HCT116 (cell line): ENCODE data around the gene CLIC3. TPM values are rescaled to one million over a fixed set of nuclear protein-coding genes. Genes with fewer than 3 reads are reported as not detected.

Experiments used
- ATAC-seq: fragments of 200-7000 bp; cut with Tn5 transposase; 2 replicates; pipeline ENCODE4 v1.9.1; 2020; ENCODE audit warnings: mild to moderate bottlenecking, moderate library complexity
- BruUV-seq: library from RNA; stranded (reverse); fragments of 400-500 nt; replicated peaks from 2 replicates; lab custom pipeline; 2021; lab: Mats Ljungman, UMichigan
- CTCF ChIA-PET: fragments of 300-600 bp; sonication (Branson Sonifier 250); formaldehyde crosslinking; loops from one replicate; lab custom pipeline; 2021; ENCODE audit warnings: antibody characterized with exemption; lab: Charles Lee
- POLR2A ChIA-PET: fragments of 300-600, 350-600 bp; sonication (Branson Sonifier 250); formaldehyde crosslinking; loops from one replicate; lab custom pipeline; 2021; ENCODE audit warnings: antibody characterized with exemption; lab: Charles Lee
- RAD21 ChIA-PET, 2 experiments: fragments of 300-600 bp; sonication (Branson Sonifier 250); formaldehyde crosslinking; loops; one replicate each; lab custom pipeline; 2023; ENCODE audit warnings: low total read pairs in 2 of 2; ENCODE audit not compliant: uncharacterized antibody in 2 of 2, unreplicated experiment in 2 of 2, low non-redundant PET in 1 of 2; lab: Charles Lee
- DNase-seq: peaks from one replicate; pipeline ENCODE4 v3.0.0-alpha.2; 2010; ENCODE audit warnings: low read depth, low spot score
- H2AFZ ChIP-seq: fragments of 200-600 bp; shearing (Covaris generic), sonication (generic); 2 replicates; pipeline ENCODE4 v1.6.1; 2017; ENCODE audit warnings: low read depth, mixed run types, mixed read lengths, antibody characterized with exemption, low read length; ENCODE audit not compliant: poor library complexity, severe bottlenecking
- H3K27ac ChIP-seq: 2 replicates; pipeline ENCODE4 v1.5.1; 2012; ENCODE audit warnings: low read depth, low read length
- H3K27me3 ChIP-seq: fragments of 200-600 bp; sonication (generic); 2 replicates; pipeline ENCODE4 v1.6.1; 2016; ENCODE audit warnings: mixed run types, low read length, mixed read lengths; ENCODE audit not compliant: insufficient read depth
- H3K36me3 ChIP-seq, 2 experiments: fragments of 200-500 bp in 1 of 2; fragments of 200-600 bp in 1 of 2; sonication (Bioruptor generic) in 1 of 2; sonication (generic) in 1 of 2; 2 replicates each; pipeline versions ENCODE4 v1.5.1 to v1.6.1; 2014 to 2016; ENCODE audit warnings: low read length in 2 of 2, inconsistent platforms in 1 of 2, mixed read lengths in 1 of 2, mixed run types in 1 of 2; ENCODE audit not compliant: insufficient read depth in 2 of 2, control insufficient read depth in 1 of 2
- H3K4me1 ChIP-seq, 2 experiments: fragments of 200-600 bp in 1 of 2; sonication (generic) in 1 of 2; 2 replicates each; pipeline versions ENCODE4 v1.5.1 to v1.6.1; 2012 to 2017; ENCODE audit warnings: low read length in 2 of 2, inconsistent platforms in 1 of 2, mild to moderate bottlenecking in 1 of 2, mixed read lengths in 1 of 2, mixed run types in 1 of 2, moderate library complexity in 1 of 2; ENCODE audit not compliant: insufficient read depth in 2 of 2, control insufficient read depth in 1 of 2
- H3K4me2 ChIP-seq: fragments of 200-600 bp; sonication (generic); 2 replicates; pipeline ENCODE4 v1.6.1; 2017; ENCODE audit warnings: mixed run types, low read length, mixed read lengths
- H3K4me3 ChIP-seq, 2 experiments: fragments of 200-600 bp in 1 of 2; sonication (generic) in 1 of 2; replicated peaks in 1 of 2; 2 replicates each; pipeline ENCODE4 v1.5.1; 2011 to 2016; ENCODE audit warnings: low read length in 2 of 2, control low read depth in 1 of 2, low read depth in 1 of 2, mild to moderate bottlenecking in 1 of 2, mixed read lengths in 1 of 2, mixed run types in 1 of 2
- H3K79me2 ChIP-seq: fragments of 200-600 bp; sonication (generic); 2 replicates; pipeline ENCODE4 v1.6.1; 2017; ENCODE audit warnings: mild to moderate bottlenecking, mixed run types, low read length, moderate library complexity, mixed read lengths; ENCODE audit not compliant: insufficient read depth
- H3K9ac ChIP-seq: fragments of 200-600 bp; sonication (generic); 2 replicates; pipeline ENCODE4 v1.6.1; 2016; ENCODE audit warnings: low read length, mixed read lengths
- H3K9me2 ChIP-seq: fragments of 200-600 bp; sonication (generic), shearing (Covaris generic); 2 replicates; pipeline ENCODE4 v1.6.1; 2017; ENCODE audit warnings: mixed run types, mild to moderate bottlenecking, moderate library complexity; ENCODE audit not compliant: insufficient read depth
- H3K9me3 ChIP-seq, 2 experiments: fragments of 200-500 bp in 1 of 2; fragments of 200-600 bp in 1 of 2; sonication (Bioruptor generic) in 1 of 2; sonication (generic) in 1 of 2; 2 replicates each; pipeline ENCODE4 v1.6.1; 2014 to 2017; ENCODE audit warnings: low read length in 2 of 2, mixed read lengths in 2 of 2, inconsistent platforms in 1 of 2, low read depth in 1 of 2, mild to moderate bottlenecking in 1 of 2, mixed run types in 1 of 2, moderate library complexity in 1 of 2; ENCODE audit not compliant: control insufficient read depth in 1 of 2, insufficient read depth in 1 of 2
- H4K20me1 ChIP-seq: fragments of 200-600 bp; sonication (generic), shearing (Covaris generic); 2 replicates; pipeline ENCODE4 v1.6.1; 2017; ENCODE audit warnings: mixed run types, mild to moderate bottlenecking, moderate library complexity; ENCODE audit not compliant: insufficient read depth
- CBX3 ChIP-seq: IDR thresholded peaks from 2 replicates; pipeline ENCODE4 v1.6.1; 2012; ENCODE audit warnings: low read depth
- EGR1 ChIP-seq: IDR thresholded peaks from 2 replicates; pipeline ENCODE4 v1.6.1; 2012; ENCODE audit warnings: low read depth
- ELF1 ChIP-seq: IDR thresholded peaks from 2 replicates; pipeline ENCODE4 v1.6.1; 2012; ENCODE audit warnings: low read depth, borderline replicate concordance
- EZH2phosphoT487 ChIP-seq: fragments of 200-600 bp; IDR thresholded peaks from 2 replicates; pipeline ENCODE4 v1.6.1; 2018; ENCODE audit warnings: antibody characterized with exemption, borderline replicate concordance
- FOSL1 ChIP-seq: IDR thresholded peaks from 2 replicates; pipeline ENCODE4 v1.6.1; 2012; ENCODE audit warnings: low read depth
- JUND ChIP-seq: IDR thresholded peaks from 2 replicates; pipeline ENCODE4 v1.6.1; 2012
- POLR2A ChIP-seq: IDR thresholded peaks from 2 replicates; pipeline ENCODE4 v1.7.0; 2011; ENCODE audit warnings: borderline replicate concordance; ENCODE audit not compliant: insufficient read depth, insufficient read length; ENCODE audit errors: extremely low read depth
- POLR2AphosphoS5 ChIP-seq: IDR thresholded peaks from 2 replicates; pipeline ENCODE4 v1.6.1; 2011; ENCODE audit warnings: mild to moderate bottlenecking, low read depth, low read length, moderate library complexity
- REST ChIP-seq: IDR thresholded peaks from 2 replicates; pipeline ENCODE4 v1.6.1; 2012; ENCODE audit warnings: low read depth
- SP1 ChIP-seq: IDR thresholded peaks from 2 replicates; pipeline ENCODE4 v1.6.1; 2012; ENCODE audit warnings: low read depth
- SRF ChIP-seq: IDR thresholded peaks from 2 replicates; pipeline ENCODE4 v1.6.1; 2012; ENCODE audit warnings: low read depth
- TCF7L2 ChIP-seq: IDR thresholded peaks from 2 replicates; pipeline ENCODE4 v1.7.0; 2011; ENCODE audit warnings: borderline replicate concordance, inconsistent platforms; ENCODE audit not compliant: insufficient read depth, insufficient read length; ENCODE audit errors: extremely low read depth
- YY1 ChIP-seq: IDR thresholded peaks from 2 replicates; pipeline ENCODE4 v1.6.1; 2011; ENCODE audit warnings: low read length, low read depth, moderate library complexity, mild to moderate bottlenecking; ENCODE audit not compliant: insufficient replicate concordance; ENCODE audit errors: extremely low read depth
- ZFX ChIP-seq: fragments of 450-650 bp; IDR thresholded peaks from 2 replicates; pipeline ENCODE4 v1.6.1; 2017
- ZNF274 ChIP-seq: fragments of 200-500 bp; sonication (Bioruptor generic); IDR thresholded peaks from 2 replicates; pipeline ENCODE4 v1.6.1; 2014; ENCODE audit warnings: mild to moderate bottlenecking, low read depth, low read length, inconsistent platforms
- intact Hi-C: fragments of 100-400 bp; cut with micrococcal nuclease; formaldehyde crosslinking; loops from 2 replicates; pipeline ENCODE4 v1.10.0; 2022
- total RNA-seq: library from RNA; stranded (reverse); gene quantifications from one replicate; pipeline ENCODE4 v1.2.1, GENCODE V29; 2021; ENCODE audit not compliant: unreplicated experiment
- TF ChIP-seq, protein P1 (sequence below): IDR thresholded peaks from 2 replicates; pipeline ENCODE4 v1.6.1; 2011; ENCODE audit warnings: mild to moderate bottlenecking, low read length, moderate library complexity; ENCODE audit not compliant: insufficient replicate concordance; ENCODE audit errors: extremely low read depth
- TF ChIP-seq, protein P2 (sequence below): IDR thresholded peaks from 2 replicates; pipeline ENCODE4 v1.6.1; 2012
- TF ChIP-seq, protein P3 (sequence below), 3 experiments: fragments of 200-600 bp in 1 of 3; sonication (generic) in 1 of 3; IDR thresholded peaks in 2 of 3; conservative IDR thresholded peaks in 1 of 3; 2 replicates each; pipeline ENCODE4 v1.5.1; 2012 to 2017; ENCODE audit warnings: low read depth in 2 of 3, low read length in 2 of 3, antibody characterized with exemption in 1 of 3, borderline replicate concordance in 1 of 3, control low read depth in 1 of 3, mild to moderate bottlenecking in 1 of 3, mixed read lengths in 1 of 3, mixed run types in 1 of 3, moderate library complexity in 1 of 3; ENCODE audit not compliant: insufficient read depth in 1 of 3
- TF ChIP-seq, protein P4 (sequence below): IDR thresholded peaks from 2 replicates; pipeline ENCODE4 v1.6.1; 2012

Gene CLIC3
- total RNA-seq, 1 experiment from 2014 or later = 8.4 TPM

DNA sequence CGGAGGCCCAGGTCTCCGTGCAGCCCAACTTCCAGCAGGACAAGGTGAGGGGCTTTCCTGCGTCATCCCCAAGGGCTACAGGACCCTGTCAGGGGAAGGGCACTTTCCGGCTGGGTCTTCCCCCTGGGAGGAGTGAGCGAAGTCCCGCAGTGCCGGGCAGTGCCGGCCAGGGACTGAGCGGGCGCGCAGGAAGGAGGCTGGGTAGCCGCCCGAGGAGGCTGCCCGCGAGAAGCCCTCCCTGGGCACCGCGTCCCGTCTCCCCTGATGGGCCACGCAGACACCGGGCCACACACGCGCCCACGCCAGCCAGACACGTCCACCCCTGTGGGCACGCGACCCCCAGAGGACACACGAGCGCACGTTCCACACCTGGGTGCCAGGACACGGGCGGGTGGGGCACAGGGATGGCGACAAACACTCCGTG, 18.7 kb downstream of the CLIC3 start:
- TF ChIP-seq CBX3 (no peak), POLR2AphosphoS5 (no peak), ELF1 (no peak), EZH2phosphoT487 (no peak), ZFX (no peak), JUND (no peak), EGR1 (no peak), REST (no peak), FOSL1 (no peak), YY1 (no peak), ZNF274 (no peak), POLR2A (no peak), SRF (no peak), TCF7L2 (no peak), SP1 (no peak)
- TF ChIP-seq, protein P1, sequence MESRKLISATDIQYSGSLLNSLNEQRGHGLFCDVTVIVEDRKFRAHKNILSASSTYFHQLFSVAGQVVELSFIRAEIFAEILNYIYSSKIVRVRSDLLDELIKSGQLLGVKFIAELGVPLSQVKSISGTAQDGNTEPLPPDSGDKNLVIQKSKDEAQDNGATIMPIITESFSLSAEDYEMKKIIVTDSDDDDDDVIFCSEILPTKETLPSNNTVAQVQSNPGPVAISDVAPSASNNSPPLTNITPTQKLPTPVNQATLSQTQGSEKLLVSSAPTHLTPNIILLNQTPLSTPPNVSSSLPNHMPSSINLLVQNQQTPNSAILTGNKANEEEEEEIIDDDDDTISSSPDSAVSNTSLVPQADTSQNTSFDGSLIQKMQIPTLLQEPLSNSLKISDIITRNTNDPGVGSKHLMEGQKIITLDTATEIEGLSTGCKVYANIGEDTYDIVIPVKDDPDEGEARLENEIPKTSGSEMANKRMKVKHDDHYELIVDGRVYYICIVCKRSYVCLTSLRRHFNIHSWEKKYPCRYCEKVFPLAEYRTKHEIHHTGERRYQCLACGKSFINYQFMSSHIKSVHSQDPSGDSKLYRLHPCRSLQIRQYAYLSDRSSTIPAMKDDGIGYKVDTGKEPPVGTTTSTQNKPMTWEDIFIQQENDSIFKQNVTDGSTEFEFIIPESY = no peak
- TF ChIP-seq, protein P2, sequence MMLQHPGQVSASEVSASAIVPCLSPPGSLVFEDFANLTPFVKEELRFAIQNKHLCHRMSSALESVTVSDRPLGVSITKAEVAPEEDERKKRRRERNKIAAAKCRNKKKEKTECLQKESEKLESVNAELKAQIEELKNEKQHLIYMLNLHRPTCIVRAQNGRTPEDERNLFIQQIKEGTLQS = no peak
- TF ChIP-seq, protein P3, sequence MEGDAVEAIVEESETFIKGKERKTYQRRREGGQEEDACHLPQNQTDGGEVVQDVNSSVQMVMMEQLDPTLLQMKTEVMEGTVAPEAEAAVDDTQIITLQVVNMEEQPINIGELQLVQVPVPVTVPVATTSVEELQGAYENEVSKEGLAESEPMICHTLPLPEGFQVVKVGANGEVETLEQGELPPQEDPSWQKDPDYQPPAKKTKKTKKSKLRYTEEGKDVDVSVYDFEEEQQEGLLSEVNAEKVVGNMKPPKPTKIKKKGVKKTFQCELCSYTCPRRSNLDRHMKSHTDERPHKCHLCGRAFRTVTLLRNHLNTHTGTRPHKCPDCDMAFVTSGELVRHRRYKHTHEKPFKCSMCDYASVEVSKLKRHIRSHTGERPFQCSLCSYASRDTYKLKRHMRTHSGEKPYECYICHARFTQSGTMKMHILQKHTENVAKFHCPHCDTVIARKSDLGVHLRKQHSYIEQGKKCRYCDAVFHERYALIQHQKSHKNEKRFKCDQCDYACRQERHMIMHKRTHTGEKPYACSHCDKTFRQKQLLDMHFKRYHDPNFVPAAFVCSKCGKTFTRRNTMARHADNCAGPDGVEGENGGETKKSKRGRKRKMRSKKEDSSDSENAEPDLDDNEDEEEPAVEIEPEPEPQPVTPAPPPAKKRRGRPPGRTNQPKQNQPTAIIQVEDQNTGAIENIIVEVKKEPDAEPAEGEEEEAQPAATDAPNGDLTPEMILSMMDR (IDR thresholded peaks at IDR 0.05 in 2 of 3, conservative IDR thresholded peaks at IDR 0.05 in 1 of 3; ENCODE audit: borderline replicate concordance in 1 of 3, insufficient read depth in 1 of 3, low read depth in 2 of 3, low read length in 2 of 3) = no peak
- TF ChIP-seq, protein P4, sequence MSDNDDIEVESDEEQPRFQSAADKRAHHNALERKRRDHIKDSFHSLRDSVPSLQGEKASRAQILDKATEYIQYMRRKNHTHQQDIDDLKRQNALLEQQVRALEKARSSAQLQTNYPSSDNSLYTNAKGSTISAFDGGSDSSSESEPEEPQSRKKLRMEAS = no peak
- H3K9ac ChIP-seq = peak overlapping the region; percentile 40; the same call in 1 of the 2 replicates
- BruUV-seq = no TSS peak
- no peaks in the 10 kb centered on the region for H3K27me3 ChIP-seq
- peak overlapping the region in 1 of 2 experiments; percentile 46; a peak in 3 of 4 replicates for H3K4me3 ChIP-seq
- H2AFZ ChIP-seq = no peak overlapping the region
- POLR2A ChIA-PET = interaction anchor here (0.6 to 1.4 kb wide), 4 partner anchors 8 to 482 kb away, joined by 3 to 6 read pairs (median 6); partner anchors contain the start of gene PAXX
- H3K79me2 ChIP-seq = no peaks in the 10 kb centered on the region
- no peaks in the 10 kb centered on the region for H3K9me3 ChIP-seq
- CTCF ChIA-PET = interaction anchor here (1.0 to 3.0 kb wide), 5 partner anchors 13 to 104 kb away, joined by 3 to 11 read pairs (median 6); no protein-coding TSS in a partner anchor
- H3K36me3 ChIP-seq = no peaks in the 10 kb centered on the region
- ATAC-seq (no peak), DNase-seq (no peak)
- peaks cover 2 to 32% of the 10 kb centered on the region in 2 experiments; a peak in 3 of 4 replicates for H3K4me1 ChIP-seq
- H3K9me2 ChIP-seq = no peaks in the 10 kb centered on the region
- H3K4me2 ChIP-seq = peak overlapping the region; percentile 67
- H4K20me1 ChIP-seq = no peaks in the 10 kb centered on the region
- RAD21 ChIA-PET = no interaction called here
- intact Hi-C loops = no loop called here
- peak overlapping the region; percentile 51; the same call in 1 of the 2 replicates for H3K27ac ChIP-seq
